CD14-positive monocyte (primary cell): ENCODE data around the gene SETD5. TPM values are rescaled to one million over a fixed set of nuclear protein-coding genes. Genes with fewer than 3 reads are reported as not detected.
A peak's percentile ranks its signal among the peaks of the same experiment; 100 is the strongest.

Source experiments
- DNase-seq, 3 donors: peaks; one replicate each; pipeline ENCODE4 v3.0.0-alpha.2; 2011 to 2022
- H2AFZ ChIP-seq: 2 replicates; pipeline ENCODE4 v1.6.0; 2012; ENCODE audit warnings: mild to moderate bottlenecking, low read depth, low read length, inconsistent platforms; ENCODE audit not compliant: insufficient read depth, poor library complexity, severe bottlenecking
- H3K27ac ChIP-seq, 2 donors: 1 replicate in 1 of 2; 2 replicates in 1 of 2; pipeline ENCODE4 v1.5.1; 2012 to 2013; ENCODE audit warnings: low read length in 2 of 2, control low read depth in 1 of 2, inconsistent platforms in 1 of 2, low read depth in 1 of 2, mild to moderate bottlenecking in 1 of 2
- H3K27me3 ChIP-seq, 2 donors: one replicate each; pipeline versions ENCODE4 v1.6.0 to v1.6.1; 2011 to 2013; ENCODE audit warnings: low read length in 2 of 2; ENCODE audit not compliant: control insufficient read depth in 2 of 2, insufficient read depth in 2 of 2
- H3K36me3 ChIP-seq, 2 donors: replicated peaks in 1 of 2; 1 replicate in 1 of 2; 2 replicates in 1 of 2; pipeline versions ENCODE4 v1.5.1 to v1.6.1; 2012 to 2013; ENCODE audit warnings: low read length in 2 of 2, control low read depth in 1 of 2, inconsistent platforms in 1 of 2, mild to moderate bottlenecking in 1 of 2; ENCODE audit not compliant: insufficient read depth in 2 of 2, control insufficient read depth in 1 of 2
- H3K4me1 ChIP-seq, 2 donors: 1 replicate in 1 of 2; 2 replicates in 1 of 2; pipeline versions ENCODE4 v1.5.1 to v1.6.1; 2012 to 2013; ENCODE audit warnings: low read length in 2 of 2, control low read depth in 1 of 2, inconsistent platforms in 1 of 2, mild to moderate bottlenecking in 1 of 2, moderate library complexity in 1 of 2; ENCODE audit not compliant: insufficient read depth in 2 of 2, control insufficient read depth in 1 of 2
- H3K4me2 ChIP-seq: replicated peaks from 2 replicates; pipeline ENCODE3; 2012; ENCODE audit warnings: low read length, moderate library complexity, mild to moderate bottlenecking; ENCODE audit not compliant: poor library complexity, severe bottlenecking; ENCODE audit errors: extremely low read depth
- H3K4me3 ChIP-seq, 3 experiments: fragments of 200-600 bp in 1 of 3; sonication (generic) in 1 of 3; replicated peaks in 1 of 3; 1 replicate in 2 of 3; 2 replicates in 1 of 3; pipeline ENCODE4 v1.5.1; 2011 to 2013; ENCODE audit warnings: low read length in 3 of 3, mild to moderate bottlenecking in 3 of 3, control low read depth in 2 of 3, low read depth in 2 of 3, inconsistent platforms in 1 of 3, moderate library complexity in 1 of 3
- H3K79me2 ChIP-seq: 2 replicates; pipeline ENCODE4 v1.6.0; 2012; ENCODE audit warnings: mild to moderate bottlenecking, control low read depth, inconsistent platforms, low read length, moderate library complexity; ENCODE audit not compliant: insufficient read depth
- H3K9ac ChIP-seq: 2 replicates; pipeline ENCODE4 v1.6.0; 2017; ENCODE audit warnings: low read length, mild to moderate bottlenecking; ENCODE audit not compliant: insufficient read depth, poor library complexity, severe bottlenecking
- H3K9me3 ChIP-seq, 2 donors: replicated peaks in 1 of 2; 1 replicate in 1 of 2; 2 replicates in 1 of 2; pipeline versions ENCODE4 v1.5.1 to v1.6.1; 2012 to 2013; ENCODE audit warnings: low read length in 2 of 2, control low read depth in 1 of 2; ENCODE audit not compliant: control insufficient read depth in 1 of 2, insufficient read depth in 1 of 2
- H4K20me1 ChIP-seq: 2 replicates; pipeline ENCODE4 v1.6.0; 2012; ENCODE audit warnings: mild to moderate bottlenecking, low read length, control low read depth, moderate library complexity; ENCODE audit not compliant: insufficient read depth
- H3K27ac Mint-ChIP-seq, 7 donors: one replicate each; pipeline ENCODE4 v1.8.0; 2020; ENCODE audit warnings: mild to moderate bottlenecking in 7 of 7, mixed read lengths in 7 of 7, moderate library complexity in 6 of 7, inconsistent platforms in 2 of 7
- H3K27me3 Mint-ChIP-seq, 3 donors: one replicate each; pipeline ENCODE4 v1.8.0; 2021 to 2022; ENCODE audit warnings: low read depth in 3 of 3, mild to moderate bottlenecking in 3 of 3, mixed read lengths in 3 of 3, moderate library complexity in 3 of 3, inconsistent platforms in 1 of 3
- H3K36me3 Mint-ChIP-seq, 2 donors: one replicate each; pipeline ENCODE4 v1.8.0; 2020; ENCODE audit warnings: mixed read lengths in 2 of 2, inconsistent platforms in 1 of 2, mild to moderate bottlenecking in 1 of 2
- H3K4me1 Mint-ChIP-seq: one replicate; pipeline ENCODE4 v1.8.0; 2020; ENCODE audit warnings: mild to moderate bottlenecking, mixed read lengths
- H3K4me3 Mint-ChIP-seq, 2 donors: one replicate each; pipeline ENCODE4 v1.8.0; 2020; ENCODE audit warnings: mild to moderate bottlenecking in 2 of 2, mixed read lengths in 2 of 2, moderate library complexity in 1 of 2
- H3K9me3 Mint-ChIP-seq, 7 donors: one replicate each; pipeline ENCODE4 v1.8.0; 2020 to 2022; ENCODE audit warnings: mixed read lengths in 7 of 7, mild to moderate bottlenecking in 6 of 7, moderate library complexity in 6 of 7, inconsistent platforms in 2 of 7
- WGBS: methylation state at CpG from one replicate; pipeline ENCODE4 v1.1.5; 2013; ENCODE audit warnings: missing lambda C conversion rate; ENCODE audit not compliant: insufficient coverage; 5-methylcytosine and 5-hydroxymethylcytosine counted together
- intact Hi-C, 2 donors: fragments of 100-400 bp; cut with micrococcal nuclease; formaldehyde crosslinking; loops; one replicate each; pipeline versions ENCODE4 v1.15.0 to v1.15.1; 2023
- polyA plus RNA-seq, 3 donors: library from polyadenylated mRNA; depleted of rRNA in 1 of 3; unstranded in 2 of 3; stranded (reverse) in 1 of 3; fragments of 300-500 nt in 2 of 3; fragments of >200 nt in 1 of 3; fragmentation: Illumina TruSeq in 2 of 3; gene quantifications; 1 replicate in 2 of 3; 2 replicates in 1 of 3; pipeline ENCODE4 v1.2.3, GENCODE V29; 2012 to 2021
- TF ChIP-seq, protein P1 (sequence below): fragments of 200-600 bp; IDR thresholded peaks from one replicate; pipeline ENCODE4 v1.8.0; 2022; ENCODE audit warnings: antibody characterized with exemption, mild to moderate bottlenecking

Gene SETD5
- polyA plus RNA-seq, 3 donors: 4.1 to 51.5 (median 13.7) TPM

GRCh38 chr3:9386078-9386459 is 11.3 kb upstream of the SETD5 start:
- Mint-ChIP-seq H3K4me1 (peaks cover 12% of the 10 kb centered on the region), H3K27me3 (no peaks in the 10 kb centered on the region), H3K4me3 (no peak overlapping the region), H3K27ac (peak overlapping the region in 1 of 7 donors; percentile 32), H3K9me3 (no peaks in the 10 kb centered on the region), H3K36me3 (peaks cover 79 to 91% of the 10 kb centered on the region in 2 donors)
- peaks cover 5% of the 10 kb centered on the region in 2 donors for H3K4me1 ChIP-seq
- H3K27ac ChIP-seq: no peak overlapping the region
- TF ChIP-seq, protein P1, sequence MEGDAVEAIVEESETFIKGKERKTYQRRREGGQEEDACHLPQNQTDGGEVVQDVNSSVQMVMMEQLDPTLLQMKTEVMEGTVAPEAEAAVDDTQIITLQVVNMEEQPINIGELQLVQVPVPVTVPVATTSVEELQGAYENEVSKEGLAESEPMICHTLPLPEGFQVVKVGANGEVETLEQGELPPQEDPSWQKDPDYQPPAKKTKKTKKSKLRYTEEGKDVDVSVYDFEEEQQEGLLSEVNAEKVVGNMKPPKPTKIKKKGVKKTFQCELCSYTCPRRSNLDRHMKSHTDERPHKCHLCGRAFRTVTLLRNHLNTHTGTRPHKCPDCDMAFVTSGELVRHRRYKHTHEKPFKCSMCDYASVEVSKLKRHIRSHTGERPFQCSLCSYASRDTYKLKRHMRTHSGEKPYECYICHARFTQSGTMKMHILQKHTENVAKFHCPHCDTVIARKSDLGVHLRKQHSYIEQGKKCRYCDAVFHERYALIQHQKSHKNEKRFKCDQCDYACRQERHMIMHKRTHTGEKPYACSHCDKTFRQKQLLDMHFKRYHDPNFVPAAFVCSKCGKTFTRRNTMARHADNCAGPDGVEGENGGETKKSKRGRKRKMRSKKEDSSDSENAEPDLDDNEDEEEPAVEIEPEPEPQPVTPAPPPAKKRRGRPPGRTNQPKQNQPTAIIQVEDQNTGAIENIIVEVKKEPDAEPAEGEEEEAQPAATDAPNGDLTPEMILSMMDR: no peak
- H3K27me3 ChIP-seq: no peaks in the 10 kb centered on the region
- H3K4me3 ChIP-seq: no peak overlapping the region
- DNase-seq: no peak
- peaks cover 27% of the 10 kb centered on the region for H3K79me2 ChIP-seq
- no CpG with 5 or more reads among the region's 3 CpGs for WGBS
- no peak overlapping the region for H3K4me2 ChIP-seq
- no peak overlapping the region for H2AFZ ChIP-seq
- H3K9ac ChIP-seq: no peak overlapping the region
- H3K36me3 ChIP-seq: peaks cover 78 to 92% of the 10 kb centered on the region in 2 donors
- H4K20me1 ChIP-seq: peaks cover 53% of the 10 kb centered on the region
- intact Hi-C loops: no loop called here
- H3K9me3 ChIP-seq: no peaks in the 10 kb centered on the region

- no peak overlapping the region for H3K4me3 Mint-ChIP-seq
- H2AFZ ChIP-seq: no peak overlapping the region
- peak overlapping the region in 1 of 2 donors; percentile 4 for H3K27ac ChIP-seq
- peaks cover 60% of the 10 kb centered on the region for H4K20me1 ChIP-seq
- no peaks in the 10 kb centered on the region for H3K27me3 Mint-ChIP-seq
- H3K79me2 ChIP-seq: peaks cover 33% of the 10 kb centered on the region
- H3K9me3 ChIP-seq: no peaks in the 10 kb centered on the region
- H3K36me3 ChIP-seq: peaks cover 81 to 93% of the 10 kb centered on the region in 2 donors
- whole genome bisulfite sequencing: no CpG with 5 or more reads among the region's 1 CpG
- H3K27me3 ChIP-seq: no peaks in the 10 kb centered on the region
- intact Hi-C loops: no loop called here
- H3K4me1 Mint-ChIP-seq: peaks cover 18% of the 10 kb centered on the region
- peak overlapping the region in 4 of 7 donors; percentile 14 to 75 (median 34) for H3K27ac Mint-ChIP-seq
- peaks cover 10 to 11% of the 10 kb centered on the region in 2 donors for H3K4me1 ChIP-seq
- no peak overlapping the region for H3K9ac ChIP-seq
- H3K9me3 Mint-ChIP-seq: no peaks in the 10 kb centered on the region
- no peak for DNase-seq
- TF ChIP-seq, protein P1: no peak
- H3K4me2 ChIP-seq: no peak overlapping the region
- no peak overlapping the region for H3K4me3 ChIP-seq
- H3K36me3 Mint-ChIP-seq: peaks cover 82 to 91% of the 10 kb centered on the region in 2 donors
Measured at GRCh38 chr3:9386501-9387321, 10.7 kb upstream of the SETD5 start.
